Memory B cell (primary cell): ENCODE measurements around the gene DLEC1.

ENCODE experiments used
- ATAC-seq: fragments of 150-1000 bp; cut with Tn5 transposase; 2 replicates; pipeline ENCODE4 v1.10.0; 2021; ENCODE audit warnings: low read depth, mild to moderate bottlenecking, moderate library complexity
- DNase-seq, 2 donors: peaks; one replicate each; pipeline ENCODE4 v3.0.0; 2022; ENCODE audit warnings: low spot score in 2 of 2
- H3K27ac Mint-ChIP-seq: one replicate; pipeline ENCODE4 v1.8.0; 2022; ENCODE audit warnings: mild to moderate bottlenecking, moderate library complexity, mixed read lengths
- H3K27me3 Mint-ChIP-seq: one replicate; pipeline ENCODE4 v1.8.0; 2022; ENCODE audit warnings: mixed read lengths
- H3K36me3 Mint-ChIP-seq: one replicate; pipeline ENCODE4 v1.8.0; 2022; ENCODE audit warnings: mild to moderate bottlenecking, mixed read lengths
- H3K4me1 Mint-ChIP-seq: one replicate; pipeline ENCODE4 v1.8.0; 2022; ENCODE audit warnings: mixed read lengths
- H3K4me3 Mint-ChIP-seq: one replicate; pipeline ENCODE4 v1.8.0; 2022; ENCODE audit warnings: mild to moderate bottlenecking, moderate library complexity, mixed read lengths
- H3K9me3 Mint-ChIP-seq: one replicate; pipeline ENCODE4 v1.8.0; 2022; ENCODE audit warnings: mixed read lengths

Gene DLEC1

DNA sequence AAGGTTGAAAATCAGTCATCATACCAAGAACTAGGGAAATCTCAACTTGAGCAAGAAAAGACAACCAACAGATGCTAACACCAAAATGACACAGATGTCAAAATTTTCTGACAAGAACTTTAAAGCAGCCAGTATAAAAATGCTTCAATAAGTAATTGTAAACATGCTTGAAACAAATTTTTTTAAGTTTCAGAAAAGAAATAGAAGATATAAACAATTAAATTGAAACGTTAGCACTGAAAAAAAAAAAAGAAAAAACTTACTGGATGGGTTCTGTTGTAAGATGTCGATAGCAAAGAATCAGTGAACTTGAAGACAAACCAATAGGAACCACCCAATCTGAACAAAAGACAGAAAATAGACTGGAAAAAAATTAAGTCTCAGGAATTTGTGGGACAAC is 107.5 kb downstream of the DLEC1 start:
- Mint-ChIP-seq H3K27ac (no peak overlapping the region), H3K27me3 (no peaks in the 10 kb centered on the region), H3K36me3 (peaks cover 11% of the 10 kb centered on the region), H3K4me3 (no peak overlapping the region), H3K4me1 (peaks cover 20% of the 10 kb centered on the region), H3K9me3 (peaks cover 4% of the 10 kb centered on the region)
- ATAC-seq, result no peak
- no peak for DNase-seq

DNA sequence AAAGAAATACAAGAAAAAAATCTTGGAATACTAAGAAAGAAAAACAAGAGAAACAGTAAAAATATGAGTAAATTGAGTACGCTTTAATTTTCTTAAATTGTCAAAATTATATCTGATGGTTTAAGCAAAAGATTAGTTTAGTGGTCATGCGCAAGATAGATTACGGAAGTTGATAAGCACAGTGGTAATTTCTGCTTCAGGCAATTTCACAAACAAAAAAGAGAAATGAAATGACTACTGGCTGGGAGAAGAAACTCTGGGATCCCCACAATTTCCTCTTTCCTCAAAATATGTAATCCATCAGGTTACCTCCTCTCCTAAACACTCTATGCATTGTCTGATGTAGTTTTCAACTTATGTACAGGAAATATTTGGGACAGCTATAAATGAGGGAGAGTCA is 108.4 kb downstream of the DLEC1 start:
- H3K9me3 Mint-ChIP-seq, result peaks cover 4% of the 10 kb centered on the region
- H3K4me1 Mint-ChIP-seq, result peaks cover 18% of the 10 kb centered on the region
- peak overlapping the region; percentile 58 for H3K27ac Mint-ChIP-seq
- H3K27me3 Mint-ChIP-seq, result no peaks in the 10 kb centered on the region
- H3K36me3 Mint-ChIP-seq, result peaks cover 5% of the 10 kb centered on the region
- H3K4me3 Mint-ChIP-seq, result no peak overlapping the region
- ATAC-seq (no peak), DNase-seq (no peak)

DNA sequence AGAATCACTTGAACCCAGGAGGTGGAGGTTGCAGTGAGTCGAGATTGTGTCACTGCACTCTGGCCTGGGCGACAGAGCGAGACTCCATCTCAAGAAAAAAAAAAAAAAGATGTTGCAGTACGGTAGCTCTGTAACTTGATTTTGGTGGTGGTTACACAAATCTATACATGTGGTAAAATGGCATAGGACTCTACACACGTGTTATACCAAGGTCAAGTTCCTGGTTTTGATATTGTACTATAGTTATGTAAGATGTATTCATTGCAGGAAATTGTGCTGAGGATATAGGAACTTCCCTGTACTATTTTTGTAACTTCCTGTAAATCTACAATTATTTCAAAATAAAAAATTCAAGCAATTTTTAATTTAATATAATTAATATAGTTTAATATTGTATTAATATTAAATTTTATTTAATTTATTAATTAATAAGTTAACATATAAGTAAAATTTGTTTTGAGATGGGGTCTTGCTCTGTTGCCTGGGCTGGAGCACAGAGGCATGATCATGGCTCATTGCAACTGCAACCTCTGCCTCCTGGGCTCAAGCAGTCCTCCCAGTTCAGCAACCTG is 109.4 kb downstream of the DLEC1 start:
- Mint-ChIP-seq H3K4me1 (peaks cover 18% of the 10 kb centered on the region), H3K9me3 (peaks cover 4% of the 10 kb centered on the region), H3K4me3 (no peak overlapping the region), H3K27ac (peak overlapping the region; percentile 58), H3K27me3 (no peaks in the 10 kb centered on the region), H3K36me3 (peaks cover 5% of the 10 kb centered on the region)
- DNase-seq (no peak), ATAC-seq (peak; percentile 38)

DNA sequence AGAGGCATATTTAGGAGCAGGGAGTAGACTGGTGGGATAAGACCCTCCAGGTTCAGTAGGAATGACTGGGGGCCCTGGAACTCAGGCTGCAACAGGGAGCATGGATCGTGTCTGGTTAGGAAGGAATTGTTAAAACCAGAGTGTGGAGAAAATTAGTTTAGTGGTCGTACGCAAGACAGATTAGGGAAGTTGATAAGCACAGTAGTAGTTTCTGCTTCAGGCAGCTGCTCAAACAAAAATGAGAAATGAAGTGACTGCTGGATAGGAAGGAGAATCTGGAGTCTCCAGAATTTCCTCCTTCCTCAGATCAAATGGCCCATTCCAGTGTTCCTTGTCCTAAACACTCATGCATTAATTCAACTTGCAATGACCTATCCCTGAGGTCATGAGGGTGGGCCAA is 110.7 kb downstream of the DLEC1 start:
- Mint-ChIP-seq H3K4me1 (peaks cover 15% of the 10 kb centered on the region), H3K36me3 (peaks cover 4% of the 10 kb centered on the region), H3K9me3 (peaks cover 4% of the 10 kb centered on the region), H3K27me3 (no peaks in the 10 kb centered on the region), H3K4me3 (peak overlapping the region; percentile 3), H3K27ac (peak overlapping the region; percentile 56)
- peak; percentile 44 for ATAC-seq
- DNase-seq, result no peak

DNA sequence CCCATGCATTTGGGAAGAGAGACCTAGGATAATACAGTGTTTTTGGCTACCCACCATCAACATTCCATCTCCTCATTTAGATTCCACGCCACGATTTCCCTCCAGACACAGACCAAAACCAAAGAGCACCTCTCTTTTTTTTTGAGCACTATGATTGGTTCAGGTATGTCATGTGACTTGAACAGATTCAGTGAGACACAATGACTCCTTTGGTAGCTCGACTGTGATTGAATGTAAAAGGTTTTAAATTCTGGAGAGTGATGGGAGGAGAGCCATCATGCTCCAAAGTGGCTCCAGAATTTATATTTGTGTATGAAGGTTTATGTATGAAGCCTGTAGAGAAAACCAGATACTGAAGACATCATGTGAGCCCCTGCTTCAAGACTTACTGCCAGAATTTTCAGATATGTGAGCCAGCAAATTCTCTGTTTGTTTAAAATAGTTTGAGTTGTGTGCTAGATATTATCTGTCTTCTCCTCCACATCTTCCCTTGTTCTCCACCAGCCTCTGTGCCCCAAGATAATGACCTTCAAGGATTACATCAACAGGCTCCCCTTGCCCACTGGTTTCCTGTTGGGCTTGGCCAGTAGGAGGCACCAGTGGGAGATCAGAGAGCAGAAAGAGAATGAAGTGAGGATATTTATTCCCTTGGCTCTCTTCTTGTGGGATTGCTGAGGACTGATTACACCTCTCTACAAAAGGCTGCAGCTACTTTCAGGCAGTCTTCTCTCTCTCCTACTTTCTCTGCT is 111.9 kb downstream of the DLEC1 start:
- no peak overlapping the region for H3K4me3 Mint-ChIP-seq
- H3K4me1 Mint-ChIP-seq, result peaks cover 17% of the 10 kb centered on the region
- no peak for ATAC-seq
- no peaks in the 10 kb centered on the region for H3K27me3 Mint-ChIP-seq
- peaks cover 4% of the 10 kb centered on the region for H3K9me3 Mint-ChIP-seq
- peaks cover 4% of the 10 kb centered on the region for H3K36me3 Mint-ChIP-seq
- no peak for DNase-seq
- H3K27ac Mint-ChIP-seq, result peak overlapping the region; percentile 76

DNA sequence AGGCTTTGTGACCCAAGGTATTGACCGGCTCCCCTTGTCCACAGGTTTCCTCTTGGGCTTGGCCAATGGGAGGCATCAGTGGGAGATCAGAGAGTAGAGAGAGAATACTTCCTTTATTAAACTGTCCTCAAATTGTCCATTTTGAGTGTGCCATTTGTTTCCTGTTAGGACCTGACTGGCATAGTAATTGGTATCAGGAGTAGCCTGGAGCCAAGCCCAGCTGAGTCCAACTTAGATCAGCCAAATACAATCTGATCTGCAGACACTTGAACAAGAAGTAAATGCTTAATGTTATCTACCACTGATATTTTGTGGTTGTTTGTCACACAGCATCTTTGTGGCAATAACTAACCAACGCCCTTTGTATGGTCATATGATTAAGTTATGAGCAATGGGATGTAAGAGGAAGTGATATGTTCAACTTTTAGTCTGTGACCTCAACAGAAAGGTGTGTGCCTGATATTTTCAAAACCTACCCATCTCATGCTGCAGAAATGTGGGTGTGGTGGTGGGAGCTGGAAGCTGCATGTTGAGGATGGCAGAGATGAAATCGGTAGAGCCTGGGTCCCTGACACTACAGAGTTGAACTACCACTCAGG is 112.8 kb downstream of the DLEC1 start:
- H3K4me3 Mint-ChIP-seq, result no peak overlapping the region
- no peaks in the 10 kb centered on the region for H3K27me3 Mint-ChIP-seq
- ATAC-seq, result peak; percentile 83
- H3K4me1 Mint-ChIP-seq, result peaks cover 17% of the 10 kb centered on the region
- H3K27ac Mint-ChIP-seq, result peak overlapping the region; percentile 76
- no peaks in the 10 kb centered on the region for H3K9me3 Mint-ChIP-seq
- DNase-seq, result no peak
- peaks cover 2% of the 10 kb centered on the region for H3K36me3 Mint-ChIP-seq

DNA sequence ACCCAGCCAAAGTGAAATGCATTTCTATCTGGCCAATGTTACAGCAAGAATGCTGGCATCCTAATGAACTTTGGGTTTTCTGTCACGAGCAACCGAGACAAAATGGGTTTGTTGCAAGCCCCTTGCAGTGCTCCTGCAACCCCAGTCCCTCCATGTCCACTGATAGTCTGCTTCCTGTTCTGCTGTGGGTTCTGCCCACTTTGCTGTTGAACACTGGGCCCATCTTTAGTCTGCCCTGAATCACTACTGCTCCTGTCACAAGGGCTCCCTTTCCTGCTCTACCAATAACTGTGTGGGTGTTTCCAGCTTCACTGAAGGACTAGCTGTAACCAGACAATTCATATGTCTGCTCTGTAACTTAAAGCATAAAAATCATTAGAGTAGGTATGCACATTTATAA is 113.6 kb downstream of the DLEC1 start:
- ATAC-seq, result no peak
- Mint-ChIP-seq H3K27me3 (no peaks in the 10 kb centered on the region), H3K4me1 (peaks cover 17% of the 10 kb centered on the region), H3K36me3 (no peaks in the 10 kb centered on the region), H3K27ac (no peak overlapping the region), H3K9me3 (no peaks in the 10 kb centered on the region), H3K4me3 (no peak overlapping the region)
- no peak for DNase-seq

DNA sequence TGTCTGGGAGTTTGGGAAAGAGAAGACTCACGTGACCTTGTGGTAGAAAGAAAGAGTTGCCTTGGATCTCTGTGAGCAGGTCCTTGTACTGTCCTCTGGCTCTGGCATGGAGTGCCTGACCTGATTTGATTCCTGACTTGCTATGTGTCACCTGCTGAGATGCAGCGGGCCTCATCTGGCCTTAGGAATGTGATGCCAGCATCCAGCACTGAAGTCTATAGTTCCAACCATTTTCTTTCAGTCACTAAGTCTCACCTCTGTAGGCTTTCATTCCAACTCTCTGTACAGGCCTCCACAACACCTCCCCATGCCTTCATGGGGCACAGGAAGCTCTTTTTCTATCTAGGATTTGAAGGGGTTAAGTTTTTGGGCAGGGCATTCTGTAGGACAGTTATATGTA is 114.2 kb downstream of the DLEC1 start:
- ATAC-seq, result no peak
- no peaks in the 10 kb centered on the region for H3K9me3 Mint-ChIP-seq
- DNase-seq, result no peak
- H3K27ac Mint-ChIP-seq, result no peak overlapping the region
- peaks cover 15% of the 10 kb centered on the region for H3K4me1 Mint-ChIP-seq
- H3K27me3 Mint-ChIP-seq, result no peaks in the 10 kb centered on the region
- no peaks in the 10 kb centered on the region for H3K36me3 Mint-ChIP-seq
- H3K4me3 Mint-ChIP-seq, result no peak overlapping the region

DNA sequence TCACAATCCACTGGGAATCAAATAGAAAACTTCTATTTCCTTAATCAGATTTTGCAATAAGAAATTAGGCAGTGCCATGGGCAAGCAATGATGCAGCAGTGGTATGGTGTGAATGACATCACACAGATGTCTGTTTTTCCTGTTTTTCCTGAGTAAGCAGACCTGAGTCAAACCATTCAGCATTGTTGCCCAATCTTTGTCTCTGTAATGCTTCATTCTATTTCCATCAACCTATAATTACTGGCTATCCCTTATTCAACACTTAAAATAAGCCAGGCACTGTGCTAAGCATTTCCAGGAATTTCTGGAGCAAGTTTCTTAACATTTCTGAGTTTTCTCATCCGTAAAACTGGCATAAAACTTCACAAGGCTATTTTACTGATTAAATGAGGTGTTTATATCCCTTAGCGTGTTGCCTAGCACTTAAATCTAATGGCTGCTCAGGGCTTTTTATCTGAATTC is 115.1 kb downstream of the DLEC1 start:
- no peak overlapping the region for H3K27ac Mint-ChIP-seq
- H3K4me1 Mint-ChIP-seq, result peaks cover 15% of the 10 kb centered on the region
- H3K36me3 Mint-ChIP-seq, result no peaks in the 10 kb centered on the region
- ATAC-seq (no peak), DNase-seq (no peak)
- H3K9me3 Mint-ChIP-seq, result no peaks in the 10 kb centered on the region
- no peaks in the 10 kb centered on the region for H3K27me3 Mint-ChIP-seq
- no peak overlapping the region for H3K4me3 Mint-ChIP-seq

DNA sequence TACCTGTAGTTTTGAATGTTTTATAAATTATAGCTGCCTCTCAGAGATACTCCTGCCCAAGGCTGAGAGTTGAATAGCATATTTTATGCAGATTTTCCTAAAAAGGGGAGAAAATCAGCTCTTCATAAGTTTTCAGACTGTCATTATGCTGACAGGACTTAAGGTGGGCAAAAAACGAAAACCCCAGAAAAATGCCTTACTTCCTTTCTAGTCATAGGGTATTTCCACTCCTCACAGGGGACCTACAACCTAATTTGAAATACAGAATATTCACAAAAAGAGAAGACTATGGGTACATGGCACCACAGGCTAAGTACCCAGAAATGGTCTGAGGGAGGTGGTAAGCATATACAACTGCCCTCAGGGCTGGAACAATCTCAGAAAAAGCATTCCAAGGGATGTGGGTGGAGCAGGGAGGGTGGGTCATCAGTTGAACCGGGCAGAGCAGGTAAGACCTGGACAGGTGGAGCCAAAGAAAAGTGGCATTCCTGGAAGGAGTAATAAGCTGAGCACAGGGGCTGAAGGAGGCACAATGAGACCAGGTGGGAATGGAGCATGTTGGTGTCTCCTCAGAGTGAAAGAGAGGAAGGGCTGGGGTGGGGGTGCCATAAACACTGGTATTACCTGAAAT is 115.7 kb downstream of the DLEC1 start:
- H3K9me3 Mint-ChIP-seq, result no peaks in the 10 kb centered on the region
- H3K4me1 Mint-ChIP-seq, result peaks cover 10% of the 10 kb centered on the region
- no peaks in the 10 kb centered on the region for H3K27me3 Mint-ChIP-seq
- peak; percentile 39 for ATAC-seq
- no peak for DNase-seq
- no peak overlapping the region for H3K27ac Mint-ChIP-seq
- no peak overlapping the region for H3K4me3 Mint-ChIP-seq
- no peaks in the 10 kb centered on the region for H3K36me3 Mint-ChIP-seq

DNA sequence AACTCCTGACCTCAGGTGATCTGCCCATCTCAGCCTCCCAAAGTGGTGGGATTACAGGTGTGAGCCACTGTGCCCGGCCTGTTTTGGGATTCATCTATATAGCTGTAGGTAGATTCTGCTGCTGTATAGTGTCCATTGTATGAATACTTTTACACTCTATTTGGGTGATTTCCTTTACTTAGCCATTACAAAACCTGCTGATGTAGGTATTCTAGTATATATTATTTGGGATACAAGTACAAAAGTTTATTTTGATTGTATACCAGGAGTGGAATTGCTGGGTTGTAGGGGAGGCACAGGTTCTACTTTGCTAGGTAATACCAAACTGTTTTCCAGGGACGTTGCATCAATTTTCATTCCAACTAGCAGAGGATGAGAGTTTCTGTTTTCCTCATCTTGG is 116.8 kb downstream of the DLEC1 start:
- H3K27ac Mint-ChIP-seq, result no peak overlapping the region
- peaks cover 10% of the 10 kb centered on the region for H3K4me1 Mint-ChIP-seq
- ATAC-seq (no peak), DNase-seq (no peak)
- H3K36me3 Mint-ChIP-seq, result no peaks in the 10 kb centered on the region
- no peaks in the 10 kb centered on the region for H3K9me3 Mint-ChIP-seq
- H3K4me3 Mint-ChIP-seq, result no peak overlapping the region
- no peaks in the 10 kb centered on the region for H3K27me3 Mint-ChIP-seq

DNA sequence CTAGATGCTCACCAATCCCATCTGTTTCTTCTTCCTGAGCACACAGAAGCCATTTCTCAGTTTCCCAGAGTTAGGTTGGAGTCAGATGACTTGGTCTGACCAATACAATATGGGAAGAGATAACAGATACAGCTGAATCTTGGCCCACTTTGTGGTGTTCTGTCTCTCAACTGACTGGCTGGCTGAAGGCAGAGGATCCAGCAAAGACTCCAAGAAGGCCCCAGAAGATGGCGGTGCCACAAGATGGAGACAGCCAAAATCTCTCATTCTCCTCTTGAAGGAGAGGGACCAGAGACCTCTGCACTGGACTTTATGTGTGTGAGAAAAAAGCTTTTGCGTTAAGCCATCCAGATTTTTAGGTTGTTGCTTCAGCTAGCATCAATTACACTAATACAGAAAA is 118.1 kb downstream of the DLEC1 start:
- H3K36me3 Mint-ChIP-seq, result no peaks in the 10 kb centered on the region
- no peak for DNase-seq
- no peak overlapping the region for H3K4me3 Mint-ChIP-seq

DNA sequence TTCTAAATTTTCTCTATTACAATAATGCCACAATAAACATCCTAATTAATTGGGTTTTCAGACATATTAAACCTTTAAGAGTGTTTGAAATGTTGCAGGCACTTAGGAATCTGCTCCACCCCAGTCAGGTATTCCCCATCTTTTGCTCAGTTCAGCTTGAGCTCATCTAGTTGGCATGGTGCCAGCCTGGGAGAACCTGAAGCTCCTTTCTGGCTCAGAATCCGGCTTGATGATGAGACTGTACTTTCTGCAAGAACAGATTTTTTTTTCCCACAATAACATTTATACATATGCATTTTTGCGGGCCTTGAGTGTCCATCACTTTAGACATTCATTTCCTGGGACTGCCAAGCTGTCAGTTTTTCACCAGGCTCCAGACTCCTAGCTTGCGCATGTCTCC is 118.6 kb downstream of the DLEC1 start:
- H3K27ac Mint-ChIP-seq, result no peak overlapping the region
- H3K4me1 Mint-ChIP-seq, result peaks cover 2% of the 10 kb centered on the region
- ATAC-seq, result no peak
- H3K27me3 Mint-ChIP-seq, result no peaks in the 10 kb centered on the region
- no peaks in the 10 kb centered on the region for H3K36me3 Mint-ChIP-seq
- no peak overlapping the region for H3K4me3 Mint-ChIP-seq
- DNase-seq, result no peak
- no peaks in the 10 kb centered on the region for H3K9me3 Mint-ChIP-seq

More for the DNA sequence above, 118.1 kb downstream of the DLEC1 start:
- H3K4me1 Mint-ChIP-seq, result peaks cover 2% of the 10 kb centered on the region
- H3K27me3 Mint-ChIP-seq, result no peaks in the 10 kb centered on the region
- ATAC-seq, result no peak
- H3K27ac Mint-ChIP-seq, result no peak overlapping the region
- no peaks in the 10 kb centered on the region for H3K9me3 Mint-ChIP-seq

DNA sequence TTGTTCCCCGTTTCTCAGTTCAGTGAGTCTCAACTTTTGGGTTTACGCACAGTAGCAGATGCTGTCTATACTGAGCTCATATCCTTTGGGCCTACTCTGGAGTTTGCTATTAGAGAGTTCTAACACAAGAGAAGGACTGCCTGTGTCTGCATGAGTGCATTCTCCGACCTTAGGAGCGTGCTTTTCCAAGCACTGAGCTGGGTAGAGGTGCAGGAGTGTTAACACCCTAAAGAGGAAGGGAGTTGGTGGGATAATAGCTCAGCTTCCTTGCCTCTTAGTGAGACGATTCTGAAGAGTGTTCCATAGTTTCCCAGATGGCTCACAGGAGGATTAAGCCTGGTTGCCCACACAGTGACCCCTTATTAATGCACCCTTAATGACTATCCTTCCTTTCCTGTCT is 119.5 kb downstream of the DLEC1 start:
- no peak overlapping the region for H3K4me3 Mint-ChIP-seq
- H3K9me3 Mint-ChIP-seq, result no peaks in the 10 kb centered on the region
- H3K4me1 Mint-ChIP-seq, result peaks cover 2% of the 10 kb centered on the region
- no peaks in the 10 kb centered on the region for H3K36me3 Mint-ChIP-seq
- no peaks in the 10 kb centered on the region for H3K27me3 Mint-ChIP-seq
- no peak for DNase-seq
- ATAC-seq, result peak; percentile 23
- H3K27ac Mint-ChIP-seq, result no peak overlapping the region
